K562 (cell line): Measurements from ENCODE around the gene VPS37B. TPM values are rescaled to one million over a fixed set of nuclear protein-coding genes. Genes with fewer than 3 reads are reported as not detected.

Experiments
- ARHGAP35 ChIP-seq: fragments of 450-650 bp; IDR thresholded peaks from 2 replicates; pipeline ENCODE4 v1.6.1; 2018; ENCODE audit not compliant: partially characterized antibody
- ATF4 ChIP-seq: fragments of 450-650 bp; formaldehyde crosslinking; IDR thresholded peaks from 2 replicates; pipeline ENCODE4 v1.4.0; 2022; ENCODE audit warnings: mild to moderate bottlenecking, moderate library complexity
- BRCA1 ChIP-seq, 2 experiments: fragments of 450-650 bp in 1 of 2; sonication (generic) in 1 of 2; formaldehyde crosslinking in 1 of 2; IDR thresholded peaks; 2 replicates each; pipeline versions ENCODE4 v1.5.0 to v1.6.1; 2017 to 2020; ENCODE audit warnings: mild to moderate bottlenecking in 1 of 2, missing genetic modification reagents in 1 of 2
- CAMTA2 ChIP-seq: fragments of 250-450 bp; sonication (Bioruptor Pico); conservative IDR thresholded peaks from 2 replicates; pipeline ENCODE4 v1.5.1; 2022
- CHD1 ChIP-seq: fragments of 200-600 bp; sonication (generic); IDR thresholded peaks from one replicate; pipeline ENCODE4 v1.6.1; 2012; ENCODE audit warnings: mild to moderate bottlenecking, moderate library complexity, low read length, inconsistent platforms
- CHD2 ChIP-seq: IDR thresholded peaks from 2 replicates; pipeline ENCODE4 v1.6.1; 2011; ENCODE audit warnings: low read depth, low read length
- DNMT1 ChIP-seq: fragments of 450-650 bp; IDR thresholded peaks from 2 replicates; pipeline ENCODE4 v1.6.1; 2016; ENCODE audit warnings: antibody characterized with exemption, mild to moderate bottlenecking
- ELF4 ChIP-seq: fragments of 450-650 bp; formaldehyde crosslinking; IDR thresholded peaks from 2 replicates; pipeline ENCODE4 v1.4.0; 2022; ENCODE audit warnings: missing genetic modification characterization
- FOXJ3 ChIP-seq: sonication (generic); formaldehyde crosslinking; IDR thresholded peaks from 2 replicates; pipeline ENCODE4 v1.4.0; 2020; ENCODE audit warnings: mild to moderate bottlenecking, missing genetic modification reagents
- FOXK2 ChIP-seq, 2 experiments: fragments of 450-650 bp; IDR thresholded peaks in 1 of 2; conservative IDR thresholded peaks in 1 of 2; 2 replicates each; pipeline ENCODE4 v1.6.1; 2016; ENCODE audit warnings: low read depth in 2 of 2, mild to moderate bottlenecking in 1 of 2
- HNRNPH1 ChIP-seq: fragments of 200-400 bp; formaldehyde crosslinking; optimal IDR thresholded peaks from 2 replicates; pipeline ENCODE3; 2017; ENCODE audit warnings: low read depth, mild to moderate bottlenecking, low read length, moderate library complexity
- KLF1 ChIP-seq: fragments of 450-650 bp; IDR thresholded peaks from 2 replicates; pipeline ENCODE4 v1.6.1; 2016; ENCODE audit warnings: missing genetic modification characterization, missing compliant biosample characterization
- MXD1 ChIP-seq: fragments of 250-450 bp; sonication (Bioruptor Pico); IDR thresholded peaks from 2 replicates; pipeline ENCODE4 v1.8.0; 2021; ENCODE audit warnings: borderline replicate concordance, mild to moderate bottlenecking, moderate library complexity; ENCODE audit not compliant: poor library complexity, severe bottlenecking
- NR3C1 ChIP-seq: sonication (generic); formaldehyde crosslinking; IDR thresholded peaks from 2 replicates; pipeline ENCODE4 v1.8.1; 2022; ENCODE audit warnings: missing genetic modification reagents
- POLR2A ChIP-seq: fragments of 450-650 bp; conservative IDR thresholded peaks from 2 replicates; pipeline ENCODE4 v1.6.1; 2016
- SMARCA5 ChIP-seq: fragments of 450-650 bp; IDR thresholded peaks from 2 replicates; pipeline ENCODE4 v1.6.1; 2016
- STAT5A ChIP-seq: IDR thresholded peaks from 2 replicates; pipeline ENCODE4 v1.6.1; 2012; ENCODE audit warnings: low read length, inconsistent platforms, borderline replicate concordance
- ZBTB34 ChIP-seq: fragments of 250-450 bp; sonication (Bioruptor Pico); IDR thresholded peaks from 2 replicates; pipeline ENCODE4 v1.8.0; 2021; ENCODE audit warnings: mild to moderate bottlenecking, moderate library complexity
- ZNF212 ChIP-seq: fragments of 450-650 bp; formaldehyde crosslinking; IDR thresholded peaks from 2 replicates; pipeline ENCODE4 v1.4.0; 2020; ENCODE audit warnings: mild to moderate bottlenecking
- ZNF217 ChIP-seq: sonication (generic); formaldehyde crosslinking; IDR thresholded peaks from 2 replicates; pipeline ENCODE4 v1.8.0; 2022; ENCODE audit warnings: mild to moderate bottlenecking, missing genetic modification reagents
- ZNF280A ChIP-seq: fragments of 450-650 bp; IDR thresholded peaks from 2 replicates; pipeline ENCODE4 v1.6.1; 2018; ENCODE audit warnings: mild to moderate bottlenecking, low read depth; ENCODE audit not compliant: partially characterized antibody
- ZNF695 ChIP-seq: fragments of 450-650 bp; formaldehyde crosslinking; IDR thresholded peaks from 2 replicates; pipeline ENCODE4 v1.4.0; 2020; ENCODE audit warnings: mild to moderate bottlenecking, moderate library complexity
- ZNF75A ChIP-seq: fragments of 450-650 bp; formaldehyde crosslinking; IDR thresholded peaks from 2 replicates; pipeline ENCODE4 v1.4.0; 2020; ENCODE audit warnings: mild to moderate bottlenecking
- polyA plus RNA-seq, 8 experiments: library from polyadenylated mRNA; depleted of rRNA in 4 of 8; stranded (reverse) in 5 of 8; unstranded in 3 of 8; fragments of >200 nt; fragmentation: Nextera tagmentation in 2 of 8; fragmentation: Illumina TruSeq in 1 of 8; extraction: Ambion mirVana in 2 of 8; extraction: Trizol in 1 of 8; gene quantifications; 2 replicates each; pipeline versions ENCODE4 v1.2.1 to v1.2.3, GENCODE V29; 2011 to 2014; ENCODE audit warnings: inconsistent platforms in 1 of 8, missing spikeins in 1 of 8
- total RNA-seq, 7 experiments: library from RNA; depleted of rRNA in 6 of 7; stranded (reverse); fragments of >200 nt in 6 of 7; fragmentation: Illumina TruSeq in 2 of 7; extraction: Trizol in 2 of 7; gene quantifications; 2 replicates each; pipeline versions ENCODE4 v1.2.1 to v1.2.3, GENCODE V29; 2011 to 2021; ENCODE audit warnings: low replicate concordance in 1 of 7
- TF ChIP-seq, protein P1 (sequence below), 2 experiments: fragments of 450-650 bp; IDR thresholded peaks; 2 replicates each; pipeline ENCODE4 v1.6.1; 2016

VPS37B gene
- total and polyA plus RNA-seq, 9 of the 15 experiments (the other 6 are each of a cell fraction or from before 2014, with no cell fraction given) = 0.28 to 37.4 (median 17.9) TPM

DNA sequence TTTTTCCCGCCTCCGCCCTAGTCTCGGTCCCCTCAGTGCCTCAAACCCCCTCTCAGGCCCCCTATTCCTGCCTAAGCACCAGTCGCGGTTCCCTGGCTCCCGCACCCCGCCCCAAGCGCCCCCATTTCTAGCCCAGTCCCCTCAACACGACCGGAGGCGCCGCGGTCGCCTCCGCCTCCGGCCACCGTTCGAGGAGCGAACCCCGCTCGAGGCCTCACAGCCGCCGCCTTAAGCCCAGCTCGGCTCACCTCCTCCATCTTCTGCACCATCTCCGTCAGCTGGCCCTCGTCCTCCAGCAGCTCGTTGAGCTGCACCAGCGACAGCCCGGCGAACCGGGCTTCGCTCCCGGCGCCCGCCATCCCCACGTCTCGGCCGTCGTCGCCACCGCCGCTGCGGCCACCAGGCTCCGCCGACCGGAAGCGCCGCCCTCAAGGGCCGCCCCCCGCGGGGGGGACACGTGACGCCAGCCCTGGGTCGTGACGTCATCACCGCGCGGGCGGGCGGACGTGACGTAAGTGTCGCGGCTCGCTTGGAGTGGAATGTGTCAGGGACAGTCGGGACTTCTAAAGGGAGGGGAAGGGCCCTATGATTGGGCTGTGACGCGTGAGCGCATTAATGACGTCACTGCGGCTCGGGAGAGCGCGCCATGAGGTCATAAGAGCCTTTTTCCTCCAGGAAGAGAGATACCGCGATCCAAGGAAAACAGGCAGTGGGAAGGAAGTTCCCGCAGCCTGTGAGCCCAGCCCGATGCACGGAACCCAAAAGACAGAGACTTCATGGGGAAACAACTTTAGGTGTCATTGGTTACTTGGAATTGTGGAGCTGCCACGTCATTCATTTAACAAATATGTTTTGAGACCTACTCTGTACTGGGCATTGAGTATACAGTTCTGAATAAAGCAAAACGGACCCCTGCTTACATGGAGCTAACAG lies at the start of gene VPS37B (continued):
- no peak for TF ChIP-seq ARHGAP35
- peak; percentile 16; the same call in 1 of the 2 replicates for TF ChIP-seq CHD2
- TF ChIP-seq POLR2A = peak; percentile 90
- TF ChIP-seq STAT5A = no peak; the same call in 1 of the 2 replicates
- TF ChIP-seq ELF4 (CRISPR knock-in tag) = no peak
- TF ChIP-seq ZNF695 = no peak
- peak; percentile 15 to 48; a peak in 1 of 4 replicates for TF ChIP-seq FOXK2 (conservative IDR thresholded peaks at IDR 0.05 in 1 of 2, IDR thresholded peaks at IDR 0.05 in 1 of 2; ENCODE audit: low read depth in 2 of 2)
- TF ChIP-seq BRCA1 (IDR thresholded peaks at IDR 0.05) = no peak
- TF ChIP-seq BRCA1 (CRISPR knock-in tag; IDR thresholded peaks at IDR 0.05) = no peak
- no peak for TF ChIP-seq CHD1
- TF ChIP-seq ZNF75A = no peak
- TF ChIP-seq NR3C1 = no peak
- TF ChIP-seq FOXJ3 (CRISPR knock-in tag) = no peak
- no peak; the same call in 1 of the 2 replicates for TF ChIP-seq SMARCA5
- no peak for TF ChIP-seq DNMT1
- no peak for TF ChIP-seq HNRNPH1
- TF ChIP-seq CAMTA2 = no peak
- peak; percentile 79; the same call in 1 of the 2 replicates for TF ChIP-seq KLF1 (tag)
- TF ChIP-seq, protein P1, sequence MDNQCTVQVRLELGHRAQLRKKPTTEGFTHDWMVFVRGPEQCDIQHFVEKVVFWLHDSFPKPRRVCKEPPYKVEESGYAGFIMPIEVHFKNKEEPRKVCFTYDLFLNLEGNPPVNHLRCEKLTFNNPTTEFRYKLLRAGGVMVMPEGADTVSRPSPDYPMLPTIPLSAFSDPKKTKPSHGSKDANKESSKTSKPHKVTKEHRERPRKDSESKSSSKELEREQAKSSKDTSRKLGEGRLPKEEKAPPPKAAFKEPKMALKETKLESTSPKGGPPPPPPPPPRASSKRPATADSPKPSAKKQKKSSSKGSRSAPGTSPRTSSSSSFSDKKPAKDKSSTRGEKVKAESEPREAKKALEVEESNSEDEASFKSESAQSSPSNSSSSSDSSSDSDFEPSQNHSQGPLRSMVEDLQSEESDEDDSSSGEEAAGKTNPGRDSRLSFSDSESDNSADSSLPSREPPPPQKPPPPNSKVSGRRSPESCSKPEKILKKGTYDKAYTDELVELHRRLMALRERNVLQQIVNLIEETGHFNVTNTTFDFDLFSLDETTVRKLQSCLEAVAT (IDR thresholded peaks at IDR 0.05) = peak; percentile 0 to 62; a peak in 1 of 4 replicates
- TF ChIP-seq ZNF280A = no peak
- TF ChIP-seq ATF4 (CRISPR knock-in tag) = no peak
- TF ChIP-seq MXD1 (CRISPR knock-in tag) = no peak
- no peak for TF ChIP-seq ZNF212
- TF ChIP-seq ZNF217 (CRISPR knock-in tag) = no peak
- TF ChIP-seq ZBTB34 (CRISPR knock-in tag) = no peak
